NCI-H69 (cell line): ENCODE data around the gene KCNE5.
"Not testable (repeated sequence)": the region's sequence is repeated elsewhere in the genome, so short reads cannot be mapped to it uniquely, and the experiment has no call there.

ENCODE experiments used
- DNase-seq: peaks from one replicate; lab custom pipeline; 2025; lab: John Stamatoyannopoulos, UW

The KCNE5 gene

DNA sequence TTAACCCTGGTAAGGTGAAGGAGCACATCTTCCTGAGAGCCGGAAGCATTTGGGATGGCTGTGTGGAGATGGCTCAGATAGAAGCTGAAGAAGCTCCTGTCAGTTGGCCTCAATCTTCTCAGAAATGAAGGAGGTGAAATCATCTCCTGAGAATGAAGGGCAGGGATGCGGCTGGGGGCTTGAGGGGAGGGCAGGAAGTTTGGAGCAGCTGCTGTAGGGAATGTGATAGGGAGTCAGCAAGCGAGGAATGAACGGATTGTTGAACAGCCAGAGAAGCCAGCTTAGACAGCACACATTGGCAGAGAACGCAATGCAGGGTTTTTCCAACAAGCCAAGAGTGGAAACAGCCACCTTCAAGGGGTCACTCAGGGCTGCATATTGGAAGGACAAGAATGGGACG, 10.0 kb downstream of the KCNE5 start:
- DNase-seq = no peak

DNA sequence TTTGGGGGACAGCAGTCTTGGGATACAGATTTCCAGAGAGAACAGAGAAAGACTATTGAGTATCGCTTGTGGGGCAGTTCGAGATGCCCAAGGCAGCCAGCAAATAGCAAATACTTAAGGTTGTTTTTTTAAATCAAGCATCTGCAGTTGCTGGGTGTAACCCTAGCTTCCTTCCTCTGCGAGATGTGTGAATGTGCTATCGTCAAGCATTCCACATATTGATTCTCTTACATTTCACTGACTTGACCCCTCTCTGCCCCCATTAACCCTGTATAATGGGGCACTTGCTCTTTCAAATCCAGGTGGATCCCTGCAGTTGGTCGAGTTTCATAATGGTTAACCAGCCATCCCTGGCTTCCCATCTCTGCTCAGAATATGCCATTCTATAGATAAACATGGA, 23.5 kb downstream of the KCNE5 start:
- no peak for DNase-seq

DNA sequence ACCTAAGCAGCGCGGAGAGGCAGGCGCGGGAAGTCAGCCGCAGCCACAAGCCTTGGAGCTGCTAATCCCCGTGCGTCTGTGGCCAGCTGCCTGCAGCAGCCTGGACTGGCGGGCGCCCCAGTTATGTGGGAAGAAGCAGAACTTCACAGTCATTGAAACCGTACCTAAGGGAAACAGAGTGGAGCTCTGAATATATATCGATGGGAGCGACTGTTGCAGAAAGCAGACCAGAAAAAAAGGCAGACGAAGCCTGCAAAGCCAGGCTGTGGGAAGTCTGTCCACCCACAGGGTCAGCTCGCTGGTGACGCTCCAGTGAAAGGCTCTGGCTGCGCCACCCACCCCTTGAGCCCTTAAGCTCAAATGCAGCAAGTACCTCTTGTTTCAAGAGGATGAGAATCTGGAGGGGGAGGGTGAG, 24.7 kb downstream of the KCNE5 start:
- no peak for DNase-seq

DNA sequence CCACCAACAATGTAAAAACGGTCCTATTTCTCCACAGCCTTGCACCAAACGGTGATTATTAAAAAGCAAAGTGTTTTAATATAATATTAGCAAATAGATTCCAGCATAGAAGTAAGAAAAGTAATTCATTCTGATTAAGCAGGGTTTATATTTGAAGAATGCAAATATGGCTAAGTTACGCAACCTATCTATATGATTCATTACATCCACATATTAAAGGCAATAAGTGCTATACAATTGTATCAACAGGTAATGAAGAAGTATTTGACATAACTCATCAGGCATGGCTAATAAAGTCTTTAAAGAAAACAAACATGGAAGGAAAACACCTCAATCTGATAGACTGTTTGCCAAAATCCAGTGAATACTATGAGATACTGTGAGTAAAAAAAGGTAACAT, 29.0 kb downstream of the KCNE5 start:
- no peak for DNase-seq

DNA sequence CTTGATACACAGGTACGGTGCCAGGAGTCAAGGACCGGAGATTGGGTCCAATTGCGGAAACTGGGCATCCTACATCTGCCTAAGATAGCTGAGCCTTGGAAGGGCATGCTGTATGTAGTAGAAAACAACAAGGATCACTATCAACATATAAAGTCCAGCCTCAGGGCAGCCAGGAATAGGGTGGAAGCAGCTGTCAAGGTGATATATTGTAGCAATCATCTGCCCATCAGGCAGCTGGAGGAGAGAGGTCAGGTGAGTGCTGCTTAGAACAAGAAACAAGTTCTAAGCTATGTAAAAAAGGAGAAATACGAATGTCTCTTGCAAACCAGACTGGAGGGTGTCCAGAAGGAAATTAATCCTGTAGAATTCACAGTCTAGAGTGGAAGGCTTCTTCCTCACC, 34.8 kb downstream of the KCNE5 start:
- DNase-seq = no peak

DNA sequence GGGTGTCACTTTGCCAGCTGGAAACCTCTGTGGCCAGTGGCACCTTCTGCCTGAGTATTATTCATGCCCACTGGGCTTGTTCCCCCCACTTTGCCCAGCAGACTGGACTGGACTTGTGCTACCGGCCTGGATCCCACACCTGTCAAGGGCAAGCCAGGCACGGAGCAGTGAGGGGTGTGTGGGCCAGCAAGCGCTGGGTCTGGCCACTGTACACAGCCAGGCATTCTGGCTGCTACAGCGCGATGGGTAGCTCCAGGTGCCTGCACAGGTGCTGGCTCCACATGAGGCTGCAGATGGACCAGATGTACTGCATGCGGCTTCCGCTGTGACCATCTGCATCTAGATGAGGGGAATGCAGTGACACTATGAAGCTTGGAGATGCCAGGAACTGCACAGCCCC, 39.5 kb downstream of the KCNE5 start:
- no peak for DNase-seq

DNA sequence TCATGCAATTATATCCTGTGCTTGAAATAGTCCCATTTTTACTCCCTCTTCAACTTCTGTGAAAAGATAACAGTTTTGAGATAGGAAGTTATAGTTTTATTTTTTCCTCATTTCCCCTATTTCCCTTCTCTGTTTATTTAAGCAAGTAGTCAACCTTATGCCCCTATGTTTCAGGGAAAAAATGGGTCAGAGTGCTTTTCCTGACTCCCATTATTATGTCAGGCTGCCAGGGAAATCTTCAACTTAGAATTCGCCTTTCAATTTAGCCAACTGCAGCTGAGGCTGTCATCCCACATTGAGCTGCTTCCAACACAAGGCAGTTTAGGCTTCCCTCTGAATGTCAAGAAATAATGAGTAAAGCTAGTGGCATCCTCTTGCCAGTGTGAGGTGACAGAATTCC, 46.1 kb downstream of the KCNE5 start:
- DNase-seq = no peak

DNA sequence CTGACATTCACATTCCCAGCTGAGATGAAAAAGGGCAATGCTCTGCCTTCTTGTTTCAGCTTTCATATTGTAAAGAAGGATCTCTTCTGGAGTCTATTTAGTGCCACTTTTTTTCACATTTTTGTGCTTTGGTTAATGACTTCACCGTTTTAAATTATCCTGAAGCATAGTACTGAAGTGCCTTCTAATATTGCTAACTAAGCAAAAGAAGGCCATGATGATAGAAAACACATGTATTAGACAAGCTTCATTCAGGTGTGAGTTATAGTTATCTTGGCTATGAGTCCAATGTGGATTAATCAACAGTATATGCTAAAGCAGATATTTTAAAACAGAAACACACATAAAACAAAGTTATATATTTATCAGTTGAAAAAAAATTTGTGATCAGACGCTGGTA, 47.9 kb downstream of the KCNE5 start:
- DNase-seq = no peak

DNA sequence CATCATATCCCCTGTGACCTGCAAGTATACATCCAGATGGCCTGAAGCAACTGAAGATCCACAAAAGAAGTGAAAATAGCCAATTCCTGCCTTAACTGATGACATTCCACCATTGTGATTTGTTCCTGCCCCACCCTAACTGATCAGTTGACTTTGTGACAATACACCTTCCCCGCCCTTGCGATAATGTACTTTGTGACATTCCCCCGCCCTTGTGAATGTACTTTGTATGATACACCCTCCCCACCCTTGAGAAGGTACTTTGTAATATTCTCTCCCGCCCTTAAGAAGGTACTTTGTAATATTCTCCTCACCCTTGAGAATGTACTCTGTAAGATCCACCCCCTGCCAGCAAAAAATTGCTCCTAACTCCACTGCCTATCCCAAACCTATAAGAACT, 48.9 kb downstream of the KCNE5 start:
- not testable (repeated sequence) for DNase-seq
